ENCODE measurements around the gene WIPF2. TPM values are rescaled to one million over a fixed set of nuclear protein-coding genes. Genes with fewer than 3 reads are reported as not detected.
A peak's percentile ranks its signal among the peaks of the same experiment; 100 is the strongest.

The WIPF2 gene
- polyA plus RNA-seq, 1 donor = 24.5 TPM

GRCh38 chr17:40326832-40327199, 107.7 kb downstream of the WIPF2 start:
- WGBS (ENCODE audit: insufficient coverage, low lambda C conversion rate) = no CpG with 5 or more reads among the region's 1 CpG
- DNase-seq = no peak
- Histone ChIP-seq H3K4me1 (ENCODE audit: control insufficient read depth, insufficient read depth, low read length) (peaks cover 71% of the 10 kb centered on the region), H3K27me3 (ENCODE audit: control insufficient read depth, insufficient read depth, low read length) (no peaks in the 10 kb centered on the region), H3K9me3 (ENCODE audit: control insufficient read depth, low read depth, low read length) (peaks cover under 1% of the 10 kb centered on the region), H3K27ac (ENCODE audit: low read length) (no peak overlapping the region), H3K36me3 (ENCODE audit: control insufficient read depth, insufficient read depth, low read length) (peaks cover 17% of the 10 kb centered on the region), H3K4me3 (ENCODE audit: low read length) (no peak overlapping the region)

- H3K4me3 ChIP-seq (ENCODE audit: low read length) = no peak overlapping the region
- H3K4me1 ChIP-seq (ENCODE audit: control insufficient read depth, insufficient read depth, low read length) = peaks cover 71% of the 10 kb centered on the region
- peaks cover 4% of the 10 kb centered on the region for H3K9me3 ChIP-seq (ENCODE audit: control insufficient read depth, low read depth, low read length)
- no peak overlapping the region for H3K27ac ChIP-seq (ENCODE audit: low read length)
- no CpG with 5 or more reads among the region's 4 CpGs for WGBS (ENCODE audit: insufficient coverage, low lambda C conversion rate)
- peaks cover 21% of the 10 kb centered on the region for H3K36me3 ChIP-seq (ENCODE audit: control insufficient read depth, insufficient read depth, low read length)
- DNase-seq = no peak
- no peaks in the 10 kb centered on the region for H3K27me3 ChIP-seq (ENCODE audit: control insufficient read depth, insufficient read depth, low read length)
Measured at GRCh38 chr17:40327244-40327729, 108.2 kb downstream of the WIPF2 start.

- H3K4me1 ChIP-seq (ENCODE audit: control insufficient read depth, insufficient read depth, low read length) = peaks cover 70% of the 10 kb centered on the region
- H3K27me3 ChIP-seq (ENCODE audit: control insufficient read depth, insufficient read depth, low read length) = no peaks in the 10 kb centered on the region
- H3K36me3 ChIP-seq (ENCODE audit: control insufficient read depth, insufficient read depth, low read length) = peaks cover 26% of the 10 kb centered on the region
- WGBS (ENCODE audit: insufficient coverage, low lambda C conversion rate) = no CpG with 5 or more reads among the region's 3 CpGs
- no peak for DNase-seq
- H3K9me3 ChIP-seq (ENCODE audit: control insufficient read depth, low read depth, low read length) = peaks cover 4% of the 10 kb centered on the region
- no peak overlapping the region for H3K4me3 ChIP-seq (ENCODE audit: low read length)
- H3K27ac ChIP-seq (ENCODE audit: low read length) = no peak overlapping the region
Measured at GRCh38 chr17:40327735-40328385, 108.8 kb downstream of the WIPF2 start.

- peaks cover 65% of the 10 kb centered on the region for H3K4me1 ChIP-seq (ENCODE audit: control insufficient read depth, insufficient read depth, low read length)
- H3K27me3 ChIP-seq (ENCODE audit: control insufficient read depth, insufficient read depth, low read length) = no peaks in the 10 kb centered on the region
- DNase-seq = no peak
- no peak overlapping the region for H3K27ac ChIP-seq (ENCODE audit: low read length)
- peaks cover 4% of the 10 kb centered on the region for H3K9me3 ChIP-seq (ENCODE audit: control insufficient read depth, low read depth, low read length)
- peaks cover 28% of the 10 kb centered on the region for H3K36me3 ChIP-seq (ENCODE audit: control insufficient read depth, insufficient read depth, low read length)
- 90% methylated on average over 2 of the region's 2 CpGs for WGBS (ENCODE audit: insufficient coverage, low lambda C conversion rate)
- no peak overlapping the region for H3K4me3 ChIP-seq (ENCODE audit: low read length)
Measured at GRCh38 chr17:40328386-40328766, 109.3 kb downstream of the WIPF2 start.

GRCh38 chr17:40329839-40330794, 111.0 kb downstream of the WIPF2 start:
- WGBS (ENCODE audit: insufficient coverage, low lambda C conversion rate) = 67% methylated on average over 2 of the region's 11 CpGs
- H3K9me3 ChIP-seq (ENCODE audit: control insufficient read depth, low read depth, low read length) = peaks cover 4% of the 10 kb centered on the region
- H3K27me3 ChIP-seq (ENCODE audit: control insufficient read depth, insufficient read depth, low read length) = no peaks in the 10 kb centered on the region
- no peak for DNase-seq
- no peak overlapping the region for H3K4me3 ChIP-seq (ENCODE audit: low read length)
- H3K36me3 ChIP-seq (ENCODE audit: control insufficient read depth, insufficient read depth, low read length) = peaks cover 32% of the 10 kb centered on the region
- peaks cover 61% of the 10 kb centered on the region for H3K4me1 ChIP-seq (ENCODE audit: control insufficient read depth, insufficient read depth, low read length)
- H3K27ac ChIP-seq (ENCODE audit: low read length) = no peak overlapping the region

- Histone ChIP-seq H3K4me3 (ENCODE audit: low read length) (no peak overlapping the region), H3K36me3 (ENCODE audit: control insufficient read depth, insufficient read depth, low read length) (peaks cover 32% of the 10 kb centered on the region), H3K27me3 (ENCODE audit: control insufficient read depth, insufficient read depth, low read length) (no peaks in the 10 kb centered on the region), H3K4me1 (ENCODE audit: control insufficient read depth, insufficient read depth, low read length) (peaks cover 58% of the 10 kb centered on the region), H3K9me3 (ENCODE audit: control insufficient read depth, low read depth, low read length) (peaks cover 4% of the 10 kb centered on the region), H3K27ac (ENCODE audit: low read length) (peak overlapping the region; percentile 36)
- DNase-seq = no peak
- WGBS (ENCODE audit: insufficient coverage, low lambda C conversion rate) = no CpG with 5 or more reads among the region's 10 CpGs
Measured at GRCh38 chr17:40330850-40331470, 111.9 kb downstream of the WIPF2 start.

- Histone ChIP-seq H3K36me3 (ENCODE audit: control insufficient read depth, insufficient read depth, low read length) (peaks cover 32% of the 10 kb centered on the region), H3K27me3 (ENCODE audit: control insufficient read depth, insufficient read depth, low read length) (no peaks in the 10 kb centered on the region), H3K4me3 (ENCODE audit: low read length) (no peak overlapping the region), H3K9me3 (ENCODE audit: control insufficient read depth, low read depth, low read length) (peaks cover 4% of the 10 kb centered on the region), H3K4me1 (ENCODE audit: control insufficient read depth, insufficient read depth, low read length) (peaks cover 48% of the 10 kb centered on the region), H3K27ac (ENCODE audit: low read length) (peak overlapping the region; percentile 36)
- WGBS (ENCODE audit: insufficient coverage, low lambda C conversion rate) = no CpG with 5 or more reads among the region's 22 CpGs
- DNase-seq = peak in 1 of 2 donors; percentile 45
Measured at GRCh38 chr17:40331743-40332641, 112.9 kb downstream of the WIPF2 start.

Other genes with a start within 250 kb of the WIPF2 start
- 73.3 TPM for gene PSMD3, start 238.5 kb upstream of the WIPF2 start, polyA plus RNA-seq
- gene CSF3, start 203.9 kb upstream of the WIPF2 start, polyA plus RNA-seq = not detected
- 77.3 TPM for gene MED24, start 164.9 kb upstream of the WIPF2 start, polyA plus RNA-seq
- gene THRA, start 156.3 kb upstream of the WIPF2 start, polyA plus RNA-seq = 61.7 TPM
- 2.5 TPM for gene NR1D1, start 118.7 kb upstream of the WIPF2 start, polyA plus RNA-seq
- 130 TPM for gene MSL1, start 97.3 kb upstream of the WIPF2 start, polyA plus RNA-seq
- gene CASC3, start 78.8 kb upstream of the WIPF2 start, polyA plus RNA-seq = 66.4 TPM
- 15.0 TPM for gene RAPGEFL1, start 41.8 kb upstream of the WIPF2 start, polyA plus RNA-seq
- gene CDC6, start 68.6 kb downstream of the WIPF2 start, polyA plus RNA-seq = 11.8 TPM
- gene RARA, start 89.9 kb downstream of the WIPF2 start, polyA plus RNA-seq = 47.0 TPM
- 0.36 TPM for gene GJD3, start 145.4 kb downstream of the WIPF2 start, polyA plus RNA-seq
- gene TOP2A, start 198.6 kb downstream of the WIPF2 start, polyA plus RNA-seq = 68.4 TPM
- gene IGFBP4, start 224.1 kb downstream of the WIPF2 start, polyA plus RNA-seq = 111 TPM